MCF 10A (cell line): ENCODE data around the gene DNM2. TPM values are rescaled to one million over a fixed set of nuclear protein-coding genes. Genes with fewer than 3 reads are reported as not detected.
"Not testable (repeated sequence)": the region's sequence is repeated elsewhere in the genome, so short reads cannot be mapped to it uniquely, and the experiment has no call there.

ENCODE experiments used
- BruUV-seq: library from RNA; stranded (reverse); fragments of 400-500 nt; replicated peaks from 2 replicates; lab custom pipeline; 2021; lab: Mats Ljungman, UMichigan
- CTCF ChIA-PET: fragments of 300-600 bp; sonication (Branson Sonifier 250); formaldehyde crosslinking; extraction: SDS; loops from one replicate; lab custom pipeline; 2021; ENCODE audit warnings: antibody characterized with exemption, inconsistent platforms; lab: Yijun Ruan, JAX
- POLR2A ChIA-PET: fragments of 300-600, 350-650 bp; sonication (Branson Sonifier 250); formaldehyde crosslinking; extraction: SDS; loops from one replicate; lab custom pipeline; 2020; ENCODE audit warnings: antibody characterized with exemption, inconsistent platforms; lab: Yijun Ruan, JAX
- DNase-seq: peaks from one replicate; pipeline ENCODE4 v3.0.0-alpha.2; 2018; ENCODE audit not compliant: unreplicated experiment
- H3K27ac Mint-ChIP-seq: one replicate; pipeline ENCODE4 v1.8.0; 2022; ENCODE audit warnings: mild to moderate bottlenecking, low read depth, mixed read lengths; ENCODE audit not compliant: unreplicated experiment
- H3K27me3 Mint-ChIP-seq: one replicate; pipeline ENCODE4 v1.8.0; 2022; ENCODE audit warnings: mixed read lengths; ENCODE audit not compliant: insufficient read depth, unreplicated experiment
- H3K36me3 Mint-ChIP-seq: one replicate; pipeline ENCODE4 v1.8.0; 2022; ENCODE audit warnings: mild to moderate bottlenecking, moderate library complexity, mixed read lengths; ENCODE audit not compliant: insufficient read depth, unreplicated experiment
- H3K4me1 Mint-ChIP-seq: one replicate; pipeline ENCODE4 v1.8.0; 2022; ENCODE audit warnings: mixed read lengths; ENCODE audit not compliant: insufficient read depth, unreplicated experiment
- H3K4me3 Mint-ChIP-seq: one replicate; pipeline ENCODE4 v1.8.0; 2022; ENCODE audit warnings: mild to moderate bottlenecking, moderate library complexity, mixed read lengths; ENCODE audit not compliant: unreplicated experiment
- H3K9me3 Mint-ChIP-seq: one replicate; pipeline ENCODE4 v1.8.0; 2022; ENCODE audit warnings: mixed read lengths; ENCODE audit not compliant: unreplicated experiment
- intact Hi-C: fragments of 100-400 bp; cut with micrococcal nuclease; formaldehyde crosslinking; loops from 2 replicates; pipeline ENCODE4 v1.14.1; 2022
- total RNA-seq: library from RNA; stranded (reverse); gene quantifications from 2 replicates; pipeline ENCODE4 v1.2.3, GENCODE V29; 2022
- TF ChIP-seq, protein P1 (sequence below): fragments of 200-600 bp; IDR thresholded peaks from one replicate; pipeline ENCODE4 v1.8.0; 2022; ENCODE audit warnings: antibody characterized with exemption, mild to moderate bottlenecking; ENCODE audit not compliant: unreplicated experiment

The DNM2 gene
- total RNA-seq, 1 experiment from 2014 or later, result 114 TPM

DNA sequence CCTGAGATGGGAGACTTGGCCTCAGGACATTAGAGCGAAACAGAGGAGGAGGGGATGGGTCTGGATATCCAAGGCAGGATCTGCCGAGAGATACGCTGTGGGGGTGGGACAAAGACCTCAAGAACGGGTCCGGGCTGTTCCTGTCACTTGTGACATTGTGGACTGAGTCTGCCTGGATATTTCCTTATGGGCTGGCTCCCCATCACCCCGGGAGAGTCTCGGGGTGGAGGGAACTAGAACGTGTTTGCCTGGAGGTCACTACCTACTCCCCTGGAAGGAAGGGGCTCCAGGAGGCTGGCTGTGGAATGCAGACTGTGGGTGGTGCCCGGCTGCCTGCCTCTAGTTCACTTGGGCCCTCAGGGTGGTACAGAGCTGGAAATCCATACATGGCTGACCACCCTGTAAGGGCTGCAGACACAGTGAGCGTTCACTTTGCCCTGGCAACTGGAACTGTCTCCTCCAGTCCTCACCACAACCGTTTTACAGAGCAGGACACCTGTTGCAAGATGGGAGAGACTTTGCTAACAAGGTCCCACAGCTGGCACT lies 26.4 kb downstream of the DNM2 start:
- Mint-ChIP-seq H3K4me3 (no peak overlapping the region), H3K9me3 (peaks cover 7% of the 10 kb centered on the region), H3K27ac (no peak overlapping the region), H3K36me3 (peaks cover 9% of the 10 kb centered on the region), H3K27me3 (no peaks in the 10 kb centered on the region), H3K4me1 (peaks cover 25% of the 10 kb centered on the region)
- intact Hi-C loops, result no loop called here
- no peak for DNase-seq
- BruUV-seq, result no TSS peak
- TF ChIP-seq, protein P1, sequence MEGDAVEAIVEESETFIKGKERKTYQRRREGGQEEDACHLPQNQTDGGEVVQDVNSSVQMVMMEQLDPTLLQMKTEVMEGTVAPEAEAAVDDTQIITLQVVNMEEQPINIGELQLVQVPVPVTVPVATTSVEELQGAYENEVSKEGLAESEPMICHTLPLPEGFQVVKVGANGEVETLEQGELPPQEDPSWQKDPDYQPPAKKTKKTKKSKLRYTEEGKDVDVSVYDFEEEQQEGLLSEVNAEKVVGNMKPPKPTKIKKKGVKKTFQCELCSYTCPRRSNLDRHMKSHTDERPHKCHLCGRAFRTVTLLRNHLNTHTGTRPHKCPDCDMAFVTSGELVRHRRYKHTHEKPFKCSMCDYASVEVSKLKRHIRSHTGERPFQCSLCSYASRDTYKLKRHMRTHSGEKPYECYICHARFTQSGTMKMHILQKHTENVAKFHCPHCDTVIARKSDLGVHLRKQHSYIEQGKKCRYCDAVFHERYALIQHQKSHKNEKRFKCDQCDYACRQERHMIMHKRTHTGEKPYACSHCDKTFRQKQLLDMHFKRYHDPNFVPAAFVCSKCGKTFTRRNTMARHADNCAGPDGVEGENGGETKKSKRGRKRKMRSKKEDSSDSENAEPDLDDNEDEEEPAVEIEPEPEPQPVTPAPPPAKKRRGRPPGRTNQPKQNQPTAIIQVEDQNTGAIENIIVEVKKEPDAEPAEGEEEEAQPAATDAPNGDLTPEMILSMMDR, result no peak
- ChIA-PET CTCF (interaction anchor here (1.2 to 1.5 kb wide), 2 partner anchors 16 to 27 kb away, joined by 3 to 4 read pairs; partner anchors contain the start of gene DNM2), POLR2A (interaction anchor here (2.2 kb wide), 1 partner anchor 26 kb away, joined by 5 read pairs; the partner anchor contains the start of gene DNM2)

DNA sequence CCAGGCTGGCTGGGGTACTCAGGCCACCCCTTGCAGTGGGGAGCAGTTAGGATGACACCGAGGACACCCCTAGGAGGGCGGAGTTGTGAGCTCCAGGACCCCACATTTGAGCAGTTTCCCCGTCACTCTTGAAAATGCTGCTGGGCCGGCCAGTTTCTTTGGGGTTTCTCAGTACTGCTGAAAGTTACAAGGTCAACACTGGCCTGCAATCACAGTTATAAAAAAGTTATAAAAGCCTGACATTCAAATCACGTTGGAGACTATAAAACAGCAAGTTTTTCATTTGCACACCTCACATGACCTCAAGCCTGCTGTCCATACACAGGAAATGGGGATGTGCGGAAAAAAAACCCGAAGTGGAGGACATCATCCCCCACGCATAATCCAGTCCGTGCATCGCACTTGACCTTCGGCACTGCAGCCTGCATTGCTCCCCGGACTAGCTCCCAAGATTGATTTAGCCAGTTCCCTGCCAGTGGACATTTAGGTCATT lies 27.0 kb downstream of the DNM2 start:
- intact Hi-C loops, result no loop called here
- peaks cover 30% of the 10 kb centered on the region for H3K4me1 Mint-ChIP-seq
- H3K27me3 Mint-ChIP-seq, result no peaks in the 10 kb centered on the region
- no TSS peak for BruUV-seq
- ChIA-PET CTCF (interaction anchor here (1.2 to 1.5 kb wide), 2 partner anchors 15 to 27 kb away, joined by 3 to 4 read pairs; partner anchors contain the start of gene DNM2), POLR2A (no interaction called here)
- H3K36me3 Mint-ChIP-seq, result peaks cover 9% of the 10 kb centered on the region
- TF ChIP-seq, protein P1, result no peak
- DNase-seq, result no peak
- no peak overlapping the region for H3K27ac Mint-ChIP-seq
- H3K9me3 Mint-ChIP-seq, result peaks cover 7% of the 10 kb centered on the region
- H3K4me3 Mint-ChIP-seq, result no peak overlapping the region

DNA sequence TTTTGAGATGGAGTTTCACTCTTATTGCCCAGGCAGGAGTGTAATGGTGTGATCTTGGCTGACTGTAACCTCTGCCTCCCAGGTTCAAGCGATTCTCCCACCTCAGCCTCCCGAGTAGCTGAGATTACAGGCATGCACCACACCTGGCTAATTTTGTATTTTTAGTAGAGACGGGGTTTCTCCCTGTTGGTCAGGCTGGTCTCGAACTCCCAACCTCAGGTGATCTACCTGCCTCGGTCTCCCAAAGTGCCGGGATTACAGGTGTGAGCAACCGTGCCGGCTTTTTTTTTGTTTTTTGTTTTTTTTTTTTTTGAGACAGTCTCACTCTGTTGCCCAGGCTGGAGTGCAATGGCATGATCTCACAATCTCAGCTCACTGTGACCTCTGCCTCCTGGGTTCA lies 28.6 kb downstream of the DNM2 start:
- H3K36me3 Mint-ChIP-seq, POLR2A ChIA-PET, intact Hi-C loops, H3K9me3 Mint-ChIP-seq, H3K27ac Mint-ChIP-seq, BruUV-seq, H3K4me3 Mint-ChIP-seq, DNase-seq, H3K27me3 Mint-ChIP-seq: not testable (repeated sequence)
- CTCF ChIA-PET, result interaction anchor here (0.6 kb wide), 1 partner anchor 10 kb away, joined by 3 read pairs; no protein-coding TSS in a partner anchor
- H3K4me1 Mint-ChIP-seq, result peaks cover 37% of the 10 kb centered on the region

DNA sequence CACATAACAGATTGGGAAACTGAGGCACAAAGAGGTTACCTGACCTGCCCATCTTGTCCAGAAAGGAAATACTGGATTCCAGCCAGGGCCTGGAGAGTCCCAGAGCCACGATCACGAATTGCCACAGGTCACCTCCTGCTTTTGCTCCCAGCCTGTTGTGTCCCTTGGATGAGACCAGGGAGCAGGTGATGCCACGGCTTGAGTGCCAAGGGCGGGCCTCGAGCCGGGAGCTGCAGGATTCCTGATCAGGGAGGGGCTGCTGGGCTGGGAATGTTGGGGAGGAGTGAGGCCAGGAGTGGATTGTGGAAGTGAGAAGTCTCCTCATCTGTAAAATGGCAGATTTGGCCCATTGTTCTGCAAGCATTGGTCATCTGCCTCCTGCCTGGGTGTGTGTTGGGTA lies 29.4 kb downstream of the DNM2 start:
- CTCF ChIA-PET, result no interaction called here
- peaks cover 37% of the 10 kb centered on the region for H3K4me1 Mint-ChIP-seq
- H3K27ac Mint-ChIP-seq, result peak overlapping the region; percentile 14
- intact Hi-C loops, result no loop called here
- peaks cover 2% of the 10 kb centered on the region for H3K36me3 Mint-ChIP-seq
- peak; percentile 22 for DNase-seq
- H3K9me3 Mint-ChIP-seq, result no peaks in the 10 kb centered on the region
- TF ChIP-seq, protein P1, result no peak
- no peaks in the 10 kb centered on the region for H3K27me3 Mint-ChIP-seq
- no TSS peak for BruUV-seq
- POLR2A ChIA-PET, result no interaction called here
- no peak overlapping the region for H3K4me3 Mint-ChIP-seq
